H1 (cell line): ENCODE results near the gene SPTB.

Source experiments
- CHD1 ChIP-seq: IDR thresholded peaks from 2 replicates; pipeline ENCODE4 v1.6.1; 2012; ENCODE audit warnings: low read depth, low read length, improper control_type of control experiment
- POLR2A ChIP-seq, 2 experiments: IDR thresholded peaks; 1 replicate in 1 of 2; 2 replicates in 1 of 2; pipeline ENCODE4 v1.6.1; 2011; ENCODE audit warnings: low read depth in 2 of 2, low read length in 2 of 2, mild to moderate bottlenecking in 2 of 2; ENCODE audit errors: control extremely low read depth in 1 of 2
- POLR2AphosphoS5 ChIP-seq: IDR thresholded peaks from 2 replicates; pipeline ENCODE4 v1.6.1; 2011; ENCODE audit warnings: low read depth, low read length
- RXRA ChIP-seq: IDR thresholded peaks from 2 replicates; pipeline ENCODE4 v1.6.1; 2011; ENCODE audit warnings: low read depth, mild to moderate bottlenecking, low read length, moderate library complexity; ENCODE audit not compliant: insufficient read depth
- TAF1 ChIP-seq: IDR thresholded peaks from 2 replicates; pipeline ENCODE4 v1.6.1; 2011; ENCODE audit warnings: mild to moderate bottlenecking, low read depth, low read length
- TCF12 ChIP-seq: IDR thresholded peaks from 2 replicates; pipeline ENCODE4 v1.6.1; 2011; ENCODE audit warnings: low read depth, mild to moderate bottlenecking, low read length
- TF ChIP-seq, protein P1 (sequence below), 3 experiments: IDR thresholded peaks; 1 replicate in 2 of 3; 2 replicates in 1 of 3; pipeline versions ENCODE4 v1.5.1 to v1.6.1; 2011; ENCODE audit warnings: low read length in 3 of 3, mild to moderate bottlenecking in 3 of 3, inconsistent platforms in 2 of 3, low read depth in 1 of 3, moderate library complexity in 1 of 3; ENCODE audit not compliant: insufficient read depth in 1 of 3; ENCODE audit errors: control extremely low read depth in 1 of 3

GRCh38 chr14:64709126-64709525, 170.6 kb downstream of the SPTB start:
- TF ChIP-seq CHD1 (no peak), RXRA (no peak), TCF12 (no peak), POLR2A (IDR thresholded peaks at IDR 0.05; ENCODE audit: control extremely low read depth in 1 of 2, low read depth in 2 of 2, low read length in 2 of 2) (no peak), POLR2AphosphoS5 (no peak), TAF1 (no peak)
- TF ChIP-seq, protein P1, sequence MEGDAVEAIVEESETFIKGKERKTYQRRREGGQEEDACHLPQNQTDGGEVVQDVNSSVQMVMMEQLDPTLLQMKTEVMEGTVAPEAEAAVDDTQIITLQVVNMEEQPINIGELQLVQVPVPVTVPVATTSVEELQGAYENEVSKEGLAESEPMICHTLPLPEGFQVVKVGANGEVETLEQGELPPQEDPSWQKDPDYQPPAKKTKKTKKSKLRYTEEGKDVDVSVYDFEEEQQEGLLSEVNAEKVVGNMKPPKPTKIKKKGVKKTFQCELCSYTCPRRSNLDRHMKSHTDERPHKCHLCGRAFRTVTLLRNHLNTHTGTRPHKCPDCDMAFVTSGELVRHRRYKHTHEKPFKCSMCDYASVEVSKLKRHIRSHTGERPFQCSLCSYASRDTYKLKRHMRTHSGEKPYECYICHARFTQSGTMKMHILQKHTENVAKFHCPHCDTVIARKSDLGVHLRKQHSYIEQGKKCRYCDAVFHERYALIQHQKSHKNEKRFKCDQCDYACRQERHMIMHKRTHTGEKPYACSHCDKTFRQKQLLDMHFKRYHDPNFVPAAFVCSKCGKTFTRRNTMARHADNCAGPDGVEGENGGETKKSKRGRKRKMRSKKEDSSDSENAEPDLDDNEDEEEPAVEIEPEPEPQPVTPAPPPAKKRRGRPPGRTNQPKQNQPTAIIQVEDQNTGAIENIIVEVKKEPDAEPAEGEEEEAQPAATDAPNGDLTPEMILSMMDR (IDR thresholded peaks at IDR 0.05; ENCODE audit: control extremely low read depth in 1 of 3, insufficient read depth in 1 of 3, low read depth in 1 of 3, low read length in 3 of 3) = no peak
